ENCODE measurements around the gene IL12RB2. TPM values are rescaled to one million over a fixed set of nuclear protein-coding genes. Genes with fewer than 3 reads are reported as not detected.
"Not testable (repeated sequence)": the region's sequence is repeated elsewhere in the genome, so short reads cannot be mapped to it uniquely, and the experiment has no call there.

Gene IL12RB2
- total RNA-seq, 1 experiment from 2014 or later = not detected

DNA sequence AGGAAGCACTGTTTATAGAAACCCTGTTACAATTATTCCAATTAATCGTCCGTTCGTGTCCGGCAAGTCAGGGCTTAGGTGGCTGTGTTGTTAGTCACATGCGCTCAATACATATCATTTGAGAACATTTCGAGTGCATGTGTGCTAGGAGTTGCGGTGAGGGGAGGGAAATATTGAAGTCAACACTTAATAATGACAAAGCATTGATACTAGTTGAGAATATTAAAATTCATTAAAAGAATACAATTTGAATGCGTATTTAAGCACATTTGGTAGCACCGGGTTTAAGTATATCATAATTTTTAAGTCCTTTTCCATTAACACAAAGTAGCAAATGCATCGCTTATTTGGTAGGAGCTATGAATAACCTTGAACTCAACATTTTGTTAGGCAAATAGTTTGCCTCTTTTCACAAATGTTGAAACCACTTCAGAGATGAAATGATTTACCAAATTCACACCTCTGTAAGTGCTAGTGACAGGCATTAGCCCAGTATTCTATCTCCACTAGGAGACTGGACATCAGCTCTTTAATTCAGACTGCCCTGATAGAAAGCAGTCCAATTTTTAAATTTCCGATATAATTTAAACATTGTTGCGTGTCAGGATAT is 123.6 kb downstream of the IL12RB2 start:
- no peak for DNase-seq (ENCODE audit: low spot score)

DNA sequence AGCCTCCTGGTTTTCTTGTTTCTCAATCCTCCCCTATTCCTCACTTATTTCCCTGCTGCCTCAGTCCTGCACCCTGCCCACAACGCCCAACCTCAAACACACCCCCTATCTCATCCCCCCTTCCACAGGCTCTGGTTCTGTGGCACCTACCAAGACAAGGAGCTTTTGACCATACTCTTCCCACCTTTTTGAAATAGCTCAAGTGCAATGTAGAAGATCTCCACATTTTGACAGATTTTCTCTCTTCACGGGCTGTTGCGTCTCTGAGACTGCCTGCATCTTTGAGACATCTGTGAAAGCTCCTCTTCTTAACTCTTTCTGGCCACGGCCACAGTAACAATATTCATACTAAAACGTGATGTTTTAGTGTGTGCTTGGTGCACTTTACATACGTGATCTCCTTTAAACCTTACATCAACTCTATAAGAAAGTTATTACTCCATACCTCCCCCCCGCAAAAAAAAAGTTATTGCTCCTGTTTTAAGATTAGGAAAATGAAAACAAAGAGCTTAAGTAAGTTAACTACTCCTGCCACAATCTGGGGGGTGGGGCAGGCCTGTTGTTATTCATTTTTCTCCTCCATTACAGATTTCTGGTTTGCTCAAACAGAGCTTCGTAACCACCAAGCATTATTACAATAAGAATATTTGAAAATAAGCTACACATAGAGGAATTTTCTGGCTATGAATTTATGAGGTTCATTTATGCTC is 124.4 kb downstream of the IL12RB2 start:
- DNase-seq (ENCODE audit: low spot score) = no peak

DNA sequence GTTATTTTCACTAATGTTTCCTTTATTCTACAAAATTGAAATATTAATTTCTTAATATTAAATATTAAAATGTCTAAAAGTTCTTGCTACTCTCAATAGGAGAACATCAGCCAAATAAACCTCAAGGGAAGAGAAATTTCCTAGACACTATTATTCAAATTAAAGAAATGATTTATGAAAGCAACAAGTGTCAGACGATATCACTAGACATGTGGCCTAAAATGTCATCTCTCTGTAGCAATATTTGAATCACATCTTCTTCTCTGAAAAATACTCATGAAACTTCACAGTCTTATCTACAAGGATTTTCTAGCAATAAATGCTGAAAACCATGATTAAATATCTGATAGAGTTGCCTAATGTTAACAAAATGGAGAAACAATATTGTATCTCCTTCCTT is 125.1 kb downstream of the IL12RB2 start:
- no peak for DNase-seq (ENCODE audit: low spot score)

DNA sequence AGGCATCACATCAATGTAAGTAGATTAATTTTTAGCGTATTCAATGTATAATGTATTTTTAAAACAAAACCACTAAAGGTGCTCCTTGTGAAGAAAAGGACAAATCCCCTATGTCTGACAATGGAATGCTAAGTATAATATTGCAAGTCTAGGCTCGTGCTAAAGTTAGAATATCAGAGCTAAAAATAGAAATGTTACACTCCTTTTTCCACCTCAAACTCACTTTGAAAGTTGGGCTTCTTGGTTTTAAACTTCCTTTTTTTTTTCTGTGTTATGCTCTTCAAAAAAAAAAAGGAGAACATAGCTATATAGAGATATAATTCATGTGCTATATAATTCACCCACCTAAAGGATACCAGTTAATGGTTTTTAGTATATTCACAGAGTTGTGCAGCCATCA is 126.2 kb downstream of the IL12RB2 start:
- DNase-seq (ENCODE audit: low spot score) = no peak

DNA sequence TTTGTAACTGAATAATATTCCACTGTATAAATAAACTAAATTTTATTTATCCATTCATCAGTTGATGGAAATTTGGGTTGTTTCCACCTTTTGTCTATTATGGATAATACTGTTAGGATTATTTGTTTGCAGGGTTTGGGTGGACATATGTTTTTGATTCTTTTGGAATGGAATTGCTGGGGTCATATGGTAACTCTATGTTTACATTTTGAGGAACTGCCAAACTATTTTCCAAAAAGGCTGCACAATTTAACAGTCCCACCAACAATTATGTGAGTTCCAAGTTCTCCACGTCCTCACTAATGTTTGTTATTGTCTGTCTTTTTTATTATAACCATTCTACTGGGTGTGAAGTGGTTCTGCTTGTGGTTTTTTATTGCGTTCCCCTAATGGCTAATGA is 126.8 kb downstream of the IL12RB2 start:
- DNase-seq (ENCODE audit: low spot score) = no peak

DNA sequence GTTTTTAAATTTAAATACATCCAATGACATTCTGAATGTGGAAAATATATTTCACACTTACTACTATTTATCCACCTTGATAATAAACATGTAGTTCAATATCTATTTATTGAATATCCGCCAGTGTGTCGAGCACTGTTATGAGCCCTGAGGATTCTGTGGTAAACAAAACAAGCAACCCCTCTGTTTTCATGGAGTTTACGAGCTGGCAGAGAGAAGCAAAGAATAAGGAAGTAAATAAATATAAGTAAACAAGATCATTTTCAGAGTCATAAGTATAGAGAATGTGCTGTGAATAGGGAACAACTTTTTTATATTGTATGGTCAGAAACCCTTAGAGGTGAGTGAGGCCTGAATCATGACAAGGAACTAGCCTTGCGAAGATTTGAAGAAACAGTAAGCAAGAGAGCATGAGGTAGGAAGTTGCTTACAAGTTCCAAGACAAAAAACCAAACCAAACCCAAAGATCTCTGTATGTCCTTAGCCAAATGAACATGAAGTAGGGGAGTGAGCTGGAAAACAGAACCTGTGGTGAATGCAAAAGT is 128.9 kb downstream of the IL12RB2 start:
- no peak for DNase-seq (ENCODE audit: low spot score)

DNA sequence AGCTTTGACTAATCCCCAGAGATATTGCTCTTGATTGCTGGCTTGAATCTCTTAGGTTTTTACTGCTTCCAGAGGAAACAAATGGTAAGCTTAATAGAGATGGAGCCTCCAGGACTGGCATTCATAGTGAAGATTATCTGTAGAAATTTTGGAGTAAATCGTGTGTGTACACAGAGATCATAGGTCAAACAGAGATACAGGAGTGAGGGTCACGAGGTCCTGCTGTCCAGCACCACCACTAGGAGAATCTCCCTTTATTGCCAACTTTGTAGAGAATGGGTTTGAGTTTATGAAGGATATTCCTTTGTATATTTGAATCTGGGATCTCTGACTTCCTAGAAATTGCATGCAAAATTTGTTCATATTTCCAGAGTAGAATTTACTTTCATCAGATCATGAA is 130.3 kb downstream of the IL12RB2 start:
- DNase-seq (ENCODE audit: low spot score) = no peak

DNA sequence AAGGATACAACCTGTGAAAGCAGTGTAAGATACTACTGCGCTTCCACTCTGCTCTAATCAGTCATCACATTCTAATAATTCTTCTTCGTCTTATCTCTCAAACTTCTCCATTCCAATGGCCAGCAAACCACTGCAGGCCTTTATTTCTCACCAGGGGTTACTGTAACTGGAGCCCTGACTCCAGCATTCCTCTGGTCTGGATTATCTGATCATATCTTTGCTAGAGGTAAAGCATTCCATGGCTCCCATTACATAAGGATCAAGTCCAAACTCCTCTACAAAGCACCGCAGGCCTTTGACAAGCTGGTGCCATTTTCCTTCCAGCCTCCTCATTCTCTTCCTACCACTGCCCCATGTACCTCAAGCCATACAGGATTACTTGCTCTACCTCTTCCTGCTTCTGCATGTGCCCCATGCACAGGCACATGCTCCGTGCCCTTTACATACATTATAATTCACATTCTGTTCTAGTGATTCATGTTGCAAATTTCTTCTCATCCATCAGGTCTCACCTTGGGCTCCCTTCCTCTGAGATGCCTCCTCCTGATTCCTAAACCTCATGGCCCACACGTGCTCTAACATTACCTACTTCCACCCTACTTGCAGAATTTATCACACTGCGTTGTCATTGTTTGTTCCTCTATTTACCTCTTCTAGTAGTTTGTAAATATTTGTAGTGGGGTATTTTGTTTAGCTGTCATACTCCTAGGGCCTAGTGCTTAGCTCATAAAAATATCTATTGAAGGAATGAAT is 131.8 kb downstream of the IL12RB2 start:
- no peak for DNase-seq (ENCODE audit: low spot score)

DNA sequence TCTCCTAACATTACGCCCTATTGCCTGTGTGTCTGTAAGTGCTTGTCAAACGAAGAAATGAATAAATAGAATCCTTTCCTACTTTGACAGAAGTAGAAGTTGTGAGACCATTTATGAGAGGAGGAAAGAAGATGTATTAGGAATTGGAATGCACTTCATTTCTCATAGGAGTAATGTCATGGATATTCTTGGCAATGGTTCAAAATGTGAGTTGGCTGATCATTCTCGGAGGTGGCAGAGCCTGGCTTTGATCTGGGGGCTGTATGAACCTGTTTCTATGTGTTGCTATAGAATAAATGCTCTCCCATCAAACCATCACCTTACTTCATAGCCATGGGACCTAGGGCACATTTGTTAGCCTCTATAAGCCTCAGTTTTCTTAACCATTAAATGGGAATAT is 132.7 kb downstream of the IL12RB2 start:
- DNase-seq (ENCODE audit: low spot score) = no peak

DNA sequence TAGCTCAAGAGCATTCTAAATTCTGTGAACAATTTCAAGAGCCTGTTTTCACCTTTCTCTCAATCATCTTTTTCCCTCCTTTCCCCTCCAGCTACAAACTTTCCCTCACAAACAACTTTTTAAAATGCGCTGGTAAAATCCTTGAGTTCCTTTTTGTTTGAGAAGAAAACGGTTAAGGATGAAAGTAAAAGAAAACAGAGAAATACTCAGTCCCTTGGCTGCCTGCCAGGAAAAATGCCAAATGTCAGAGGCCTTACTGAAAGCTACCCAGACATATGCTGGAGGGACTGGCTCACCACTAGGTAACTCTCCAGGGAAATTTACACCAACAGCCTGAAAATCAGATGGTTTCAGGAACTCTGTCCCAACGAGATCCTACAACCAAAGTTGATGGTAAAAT is 133.5 kb downstream of the IL12RB2 start:
- no peak for DNase-seq (ENCODE audit: low spot score)

DNA sequence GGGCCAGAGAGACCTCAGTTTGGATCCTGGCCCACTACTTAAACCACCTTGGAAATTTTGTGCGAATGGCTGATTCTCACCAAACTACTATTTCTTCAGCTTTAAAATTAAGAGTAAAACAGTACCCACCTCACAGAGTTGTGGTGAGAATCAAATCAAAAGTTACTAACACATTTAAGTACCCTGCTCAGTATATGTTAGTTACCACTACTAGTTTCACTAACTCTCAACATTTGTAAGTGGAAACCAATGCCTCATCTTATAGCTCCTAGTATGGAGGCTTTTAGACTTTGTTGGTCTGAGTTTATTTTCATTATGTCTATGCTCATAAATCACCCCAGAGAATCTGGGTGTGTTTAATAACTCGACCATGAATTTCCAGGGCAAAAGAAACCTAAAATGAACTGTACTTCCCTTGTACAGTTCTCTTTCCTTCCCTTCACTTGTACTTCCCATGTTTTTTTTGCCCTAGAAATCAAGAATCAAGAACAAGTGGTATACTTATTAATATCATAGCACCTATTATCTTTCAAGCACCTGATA is 134.1 kb downstream of the IL12RB2 start:
- no peak for DNase-seq (ENCODE audit: low spot score)

DNA sequence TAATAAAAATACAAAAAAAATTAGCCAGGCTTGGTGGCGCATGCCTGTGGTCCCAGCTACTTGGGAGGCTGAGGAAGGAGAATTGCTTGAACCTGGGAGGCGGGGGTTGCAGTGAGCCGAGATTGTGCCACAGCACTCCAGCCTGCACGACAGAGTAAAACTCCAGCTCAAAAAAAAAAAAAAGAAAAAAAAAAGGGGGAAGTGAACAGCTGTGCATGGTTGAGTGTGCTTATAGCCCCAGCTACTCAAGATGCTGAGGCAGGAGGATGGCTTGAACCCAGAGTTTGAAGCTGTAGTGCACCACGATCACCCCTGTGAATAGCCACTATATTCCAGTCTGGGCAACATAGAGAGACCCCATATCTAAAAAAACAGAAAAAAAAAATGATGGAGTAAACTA is 138.3 kb downstream of the IL12RB2 start:
- not testable (repeated sequence) for DNase-seq (ENCODE audit: low spot score)

Other genes with a start within 250 kb of the IL12RB2 start
- gene C1orf141, start 172.9 kb upstream of the IL12RB2 start, total RNA-seq (2014; rRNA removed; shearing (Covaris generic)) = not detected in 2 replicates
- gene IL23R, start 141.4 kb upstream of the IL12RB2 start, total RNA-seq (2014; rRNA removed; shearing (Covaris generic)) = not detected in 2 replicates
- 269 and 369 TPM in 2 replicates for gene SERBP1, start 122.5 kb downstream of the IL12RB2 start, total RNA-seq (2014; rRNA removed; shearing (Covaris generic))

All from A172 (cell line).